Immature natural killer cell (primary cell): ENCODE measurements around the gene FAM8A1. TPM values are rescaled to one million over a fixed set of nuclear protein-coding genes. Genes with fewer than 3 reads are reported as not detected.
"Not testable (repeated sequence)": the region's sequence is repeated elsewhere in the genome, so short reads cannot be mapped to it uniquely, and the experiment has no call there.

Experiments used
- DNase-seq, 3 donors: peaks; one replicate each; pipeline ENCODE4 v3.0.0; 2022; ENCODE audit warnings: mixed read lengths in 1 of 3
- H3K27ac Mint-ChIP-seq, 6 donors: one replicate each; pipeline ENCODE4 v1.8.0; 2020; ENCODE audit warnings: mixed read lengths in 6 of 6, mild to moderate bottlenecking in 5 of 6, inconsistent platforms in 4 of 6, moderate library complexity in 3 of 6
- H3K27me3 Mint-ChIP-seq, 3 donors: one replicate each; pipeline ENCODE4 v1.8.0; 2020 to 2021; ENCODE audit warnings: low read depth in 3 of 3, mild to moderate bottlenecking in 3 of 3, mixed read lengths in 3 of 3, moderate library complexity in 3 of 3, inconsistent platforms in 1 of 3
- H3K36me3 Mint-ChIP-seq, 3 donors: one replicate each; pipeline ENCODE4 v1.8.0; 2020; ENCODE audit warnings: mixed read lengths in 3 of 3, inconsistent platforms in 2 of 3, mild to moderate bottlenecking in 2 of 3
- H3K4me1 Mint-ChIP-seq, 2 donors: one replicate each; pipeline ENCODE4 v1.8.0; 2020; ENCODE audit warnings: inconsistent platforms in 2 of 2, mild to moderate bottlenecking in 2 of 2, mixed read lengths in 2 of 2, moderate library complexity in 1 of 2
- H3K4me3 Mint-ChIP-seq, 5 donors: one replicate each; pipeline ENCODE4 v1.8.0; 2020; ENCODE audit warnings: mild to moderate bottlenecking in 5 of 5, mixed read lengths in 5 of 5, inconsistent platforms in 3 of 5, moderate library complexity in 3 of 5
- H3K9me3 Mint-ChIP-seq, 6 donors: one replicate each; pipeline ENCODE4 v1.8.0; 2020; ENCODE audit warnings: mild to moderate bottlenecking in 6 of 6, mixed read lengths in 6 of 6, inconsistent platforms in 4 of 6, moderate library complexity in 3 of 6
- polyA plus RNA-seq, 3 donors: library from polyadenylated mRNA; unstranded; fragments of 300-500 nt; fragmentation: Illumina TruSeq; gene quantifications; one replicate each; pipeline ENCODE4 v1.2.3, GENCODE V29; 2021

The FAM8A1 gene
- 10 to 100 TPM in 2 of 3 donors, 1 to 10 TPM in 1; 5.8 to 18.7 (median 12.0) TPM for polyA plus RNA-seq

- H3K4me3 Mint-ChIP-seq, result peak within 1 kb of the TSS; percentile 90 to 95 (median 94)
- peaks cover 6 to 22% (median 18%) of the 10 kb centered on the region in 3 donors for H3K36me3 Mint-ChIP-seq
- H3K27ac Mint-ChIP-seq, result peak within 1 kb of the TSS; percentile 85 to 96 (median 94)
- peaks cover 5 to 23% (median 12%) of the 10 kb centered on the region in 3 donors for H3K27me3 Mint-ChIP-seq
- peaks cover 50 to 51% of the 10 kb centered on the region in 2 donors for H3K4me1 Mint-ChIP-seq
- H3K9me3 Mint-ChIP-seq, result no peaks in the 10 kb centered on the region
- peak; percentile 90 to 91 (median 91) for DNase-seq
Measured at GRCh38 chr6:17599877-17600526, at the start of gene FAM8A1. TSS of gene FAM8A1 (plus strand) at chr6:17600302. CDS start at chr6:17600410, 108 bp downstream.

- H3K4me3 Mint-ChIP-seq, result no peak overlapping the region
- H3K27me3 Mint-ChIP-seq, result peaks cover 0 to 8% (median 3%) of the 10 kb centered on the region in 3 donors
- no peak overlapping the region for H3K27ac Mint-ChIP-seq
- no peaks in the 10 kb centered on the region for H3K9me3 Mint-ChIP-seq
- H3K4me1 Mint-ChIP-seq, result no peaks in the 10 kb centered on the region
- no peaks in the 10 kb centered on the region for H3K36me3 Mint-ChIP-seq
- DNase-seq, result no peak
Measured at GRCh38 chr6:17551383-17551958, 48.6 kb upstream of the FAM8A1 start.

GRCh38 chr6:17552861-17553260 lies 47.2 kb upstream of the FAM8A1 start:
- no peak for DNase-seq
- H3K9me3 Mint-ChIP-seq, result no peaks in the 10 kb centered on the region
- H3K36me3 Mint-ChIP-seq, result no peaks in the 10 kb centered on the region
- H3K4me1 Mint-ChIP-seq, result no peaks in the 10 kb centered on the region
- H3K4me3 Mint-ChIP-seq, result no peak overlapping the region
- H3K27ac Mint-ChIP-seq, result no peak overlapping the region
- H3K27me3 Mint-ChIP-seq, result peaks cover 0 to 3% (median 0%) of the 10 kb centered on the region in 3 donors

GRCh38 chr6:17556014-17556413 lies 44.1 kb upstream of the FAM8A1 start:
- Mint-ChIP-seq H3K4me1 (no peaks in the 10 kb centered on the region), H3K9me3 (no peaks in the 10 kb centered on the region), H3K4me3 (no peak overlapping the region), H3K27ac (no peak overlapping the region), H3K27me3 (peaks cover 1 to 5% (median 5%) of the 10 kb centered on the region in 3 donors), H3K36me3 (no peaks in the 10 kb centered on the region)
- no peak for DNase-seq

- Mint-ChIP-seq H3K4me3 (no peak overlapping the region), H3K9me3 (peaks cover 0 to 9% (median 2%) of the 10 kb centered on the region in 6 donors), H3K36me3 (peaks cover 0 to 4% (median 0%) of the 10 kb centered on the region in 3 donors), H3K27ac (no peak overlapping the region), H3K27me3 (peaks cover 1 to 7% (median 5%) of the 10 kb centered on the region in 3 donors), H3K4me1 (no peaks in the 10 kb centered on the region)
- no peak for DNase-seq
Measured at GRCh38 chr6:17562636-17563035, 37.5 kb upstream of the FAM8A1 start.

GRCh38 chr6:17565399-17565798 lies 34.7 kb upstream of the FAM8A1 start:
- no peak for DNase-seq
- no peak overlapping the region for H3K4me3 Mint-ChIP-seq
- H3K4me1 Mint-ChIP-seq, result no peaks in the 10 kb centered on the region
- peaks cover 0 to 4% (median 0%) of the 10 kb centered on the region in 3 donors for H3K36me3 Mint-ChIP-seq
- H3K9me3 Mint-ChIP-seq, result peaks cover 0 to 9% (median 2%) of the 10 kb centered on the region in 6 donors
- peaks cover 2 to 8% (median 7%) of the 10 kb centered on the region in 3 donors for H3K27me3 Mint-ChIP-seq
- no peak overlapping the region for H3K27ac Mint-ChIP-seq

GRCh38 chr6:17574866-17575560 lies 25.1 kb upstream of the FAM8A1 start:
- peaks cover 0 to 5% (median 5%) of the 10 kb centered on the region in 3 donors for H3K36me3 Mint-ChIP-seq
- no peak overlapping the region for H3K27ac Mint-ChIP-seq
- H3K4me1 Mint-ChIP-seq, result no peaks in the 10 kb centered on the region
- H3K4me3 Mint-ChIP-seq, result no peak overlapping the region
- peaks cover 3 to 9% (median 3%) of the 10 kb centered on the region in 3 donors for H3K27me3 Mint-ChIP-seq
- H3K9me3 Mint-ChIP-seq, result peaks cover 0 to 8% (median 4%) of the 10 kb centered on the region in 6 donors
- no peak for DNase-seq

GRCh38 chr6:17577059-17577458 lies 23.0 kb upstream of the FAM8A1 start:
- peaks cover 4 to 6% of the 10 kb centered on the region in 2 donors for H3K4me1 Mint-ChIP-seq
- DNase-seq, result no peak
- H3K27ac Mint-ChIP-seq, result peak overlapping the region in 1 of 6 donors; percentile 60
- H3K4me3 Mint-ChIP-seq, result no peak overlapping the region
- peaks cover 0 to 5% (median 5%) of the 10 kb centered on the region in 3 donors for H3K36me3 Mint-ChIP-seq
- H3K27me3 Mint-ChIP-seq, result peaks cover 2 to 9% (median 3%) of the 10 kb centered on the region in 3 donors
- peaks cover 0 to 8% (median 4%) of the 10 kb centered on the region in 6 donors for H3K9me3 Mint-ChIP-seq

GRCh38 chr6:17580518-17581048 lies 19.5 kb upstream of the FAM8A1 start:
- peaks cover 19% of the 10 kb centered on the region in 2 donors for H3K4me1 Mint-ChIP-seq
- peaks cover 0 to 8% (median 4%) of the 10 kb centered on the region in 6 donors for H3K9me3 Mint-ChIP-seq
- peaks cover 0 to 5% (median 0%) of the 10 kb centered on the region in 3 donors for H3K36me3 Mint-ChIP-seq
- peak overlapping the region; percentile 61 to 85 (median 78) for H3K4me3 Mint-ChIP-seq
- peaks cover 4 to 7% (median 4%) of the 10 kb centered on the region in 3 donors for H3K27me3 Mint-ChIP-seq
- H3K27ac Mint-ChIP-seq, result peak overlapping the region in 2 of 6 donors; percentile 29 to 42
- DNase-seq, result peak in 2 of 3 donors; percentile 29 to 35

GRCh38 chr6:17581282-17581681 lies 18.8 kb upstream of the FAM8A1 start:
- not testable (repeated sequence) for H3K36me3 Mint-ChIP-seq, H3K27me3 Mint-ChIP-seq, H3K27ac Mint-ChIP-seq, H3K9me3 Mint-ChIP-seq, DNase-seq
- H3K4me3 Mint-ChIP-seq, result peak overlapping the region; percentile 59 to 77 (median 67)
- H3K4me1 Mint-ChIP-seq, result peaks cover 25 to 26% of the 10 kb centered on the region in 2 donors

GRCh38 chr6:17583811-17584210 lies 16.3 kb upstream of the FAM8A1 start:
- H3K27me3 Mint-ChIP-seq, result peaks cover 1 to 6% (median 3%) of the 10 kb centered on the region in 3 donors
- peaks cover 30 to 35% of the 10 kb centered on the region in 2 donors for H3K4me1 Mint-ChIP-seq
- H3K27ac Mint-ChIP-seq, result no peak overlapping the region
- no peaks in the 10 kb centered on the region for H3K9me3 Mint-ChIP-seq
- no peak overlapping the region for H3K4me3 Mint-ChIP-seq
- DNase-seq, result no peak
- H3K36me3 Mint-ChIP-seq, result peaks cover 0 to under 1% (median 0%) of the 10 kb centered on the region in 3 donors

- no peaks in the 10 kb centered on the region for H3K9me3 Mint-ChIP-seq
- H3K36me3 Mint-ChIP-seq, result peaks cover 0 to 5% (median 0%) of the 10 kb centered on the region in 3 donors
- no peak overlapping the region for H3K27ac Mint-ChIP-seq
- DNase-seq, result peak in 2 of 3 donors; percentile 39 to 42
- H3K4me3 Mint-ChIP-seq, result no peak overlapping the region
- H3K27me3 Mint-ChIP-seq, result peaks cover 1 to 6% (median 3%) of the 10 kb centered on the region in 3 donors
- H3K4me1 Mint-ChIP-seq, result peaks cover 30 to 35% of the 10 kb centered on the region in 2 donors
Measured at GRCh38 chr6:17584241-17584803, 15.8 kb upstream of the FAM8A1 start.
